Esophagus muscularis mucosa (tissue), 4 donors: ENCODE measurements around the gene MAP1B.
"Not testable (repeated sequence)": the region's sequence is repeated elsewhere in the genome, so short reads cannot be mapped to it uniquely, and the experiment has no call there.

Experiments
- CTCF ChIP-seq, 3 experiments: fragments of 200-600 bp in 2 of 3; fragments of 450-650 bp in 1 of 3; sonication (generic) in 2 of 3; IDR thresholded peaks; one replicate each; pipeline ENCODE4 v1.5.1; 2017 to 2019; ENCODE audit warnings: antibody characterized with exemption in 3 of 3, mild to moderate bottlenecking in 2 of 3, moderate library complexity in 1 of 3
- EP300 ChIP-seq: sonication (generic); formaldehyde crosslinking; IDR thresholded peaks from one replicate; pipeline ENCODE4 v1.6.1; 2017; ENCODE audit warnings: antibody characterized with exemption
- POLR2A ChIP-seq: fragments of 450-650 bp; IDR thresholded peaks from one replicate; pipeline ENCODE4 v1.6.1; 2017; ENCODE audit warnings: antibody characterized with exemption, moderate library complexity, mild to moderate bottlenecking, low read depth
- POLR2AphosphoS5 ChIP-seq, 2 donors: sonication (generic); formaldehyde crosslinking; IDR thresholded peaks; one replicate each; pipeline ENCODE4 v1.6.1; 2017; ENCODE audit warnings: antibody characterized with exemption in 2 of 2

GRCh38 chr5:72089713-72090112 is 17.6 kb upstream of the MAP1B start:
- not testable (repeated sequence) for TF ChIP-seq POLR2AphosphoS5 (IDR thresholded peaks at IDR 0.05); CTCF (IDR thresholded peaks at IDR 0.05); POLR2A; EP300
